Dermis microvascular lymphatic vessel endothelial cell (primary cell): ENCODE data around the gene ATP8B3. TPM values are rescaled to one million over a fixed set of nuclear protein-coding genes. Genes with fewer than 3 reads are reported as not detected.

Source experiments
- DNase-seq, 2 donors: peaks; one replicate each; pipeline versions ENCODE4 v3.0.0 to v3.0.0-alpha.2; 2010; ENCODE audit warnings: low read depth in 2 of 2
- total RNA-seq: library from RNA; depleted of rRNA; stranded (reverse); fragments of >200 nt; gene quantifications from 2 replicates; pipeline ENCODE4 v1.2.1, GENCODE V29; 2014

The ATP8B3 gene
- total RNA-seq = 0.76 and 0.90 TPM in 2 replicates

- no peak for DNase-seq
These were observed at the start of gene ATP8B3 for GRCh38 chr19:1811942-1812425. ATP8B3 (minus strand) TSS chr19:1812276; CDS start chr19:1811736, 540 bp downstream.

GRCh38 chr19:1861599-1862031 lies 49.5 kb upstream of the ATP8B3 start:
- DNase-seq = no peak

GRCh38 chr19:1860821-1861598 lies 48.9 kb upstream of the ATP8B3 start:
- no peak for DNase-seq

- peak in 1 of 2 donors; percentile 51 for DNase-seq
These were observed 48.1 kb upstream of the ATP8B3 start for GRCh38 chr19:1860042-1860775.

GRCh38 chr19:1859331-1859781 lies 47.3 kb upstream of the ATP8B3 start:
- no peak for DNase-seq

- no peak for DNase-seq
These were observed 46.5 kb upstream of the ATP8B3 start for GRCh38 chr19:1858412-1859081.

- DNase-seq = no peak
These were observed 45.7 kb upstream of the ATP8B3 start for GRCh38 chr19:1857648-1858326.

GRCh38 chr19:1856698-1857603 lies 44.9 kb upstream of the ATP8B3 start:
- peak in 1 of 2 donors; percentile 78 for DNase-seq

GRCh38 chr19:1856345-1856697 lies 44.2 kb upstream of the ATP8B3 start:
- no peak for DNase-seq

GRCh38 chr19:1855828-1856255 lies 43.8 kb upstream of the ATP8B3 start:
- no peak for DNase-seq

- DNase-seq = peak; percentile 69 to 88
These were observed 43.2 kb upstream of the ATP8B3 start for GRCh38 chr19:1855040-1855827.

- no peak for DNase-seq
These were observed 42.5 kb upstream of the ATP8B3 start for GRCh38 chr19:1854542-1855039.

GRCh38 chr19:1854039-1854541 lies 42.0 kb upstream of the ATP8B3 start:
- no peak for DNase-seq

- peak; percentile 60 to 80 for DNase-seq
These were observed 41.4 kb upstream of the ATP8B3 start for GRCh38 chr19:1853295-1854038.

- DNase-seq = no peak
These were observed 40.6 kb upstream of the ATP8B3 start for GRCh38 chr19:1852581-1853128.

GRCh38 chr19:1851654-1852580 lies 39.8 kb upstream of the ATP8B3 start:
- DNase-seq = no peak
